Ishikawa (cell line): Measurements from ENCODE around the gene TARBP1.

Source experiments
- CEBPB ChIP-seq: IDR thresholded peaks from 2 replicates; pipeline ENCODE4 v1.6.1; 2012
- CREB1 ChIP-seq: IDR thresholded peaks from 2 replicates; pipeline ENCODE4 v1.6.1; 2012; ENCODE audit warnings: low read depth
- EGR1 ChIP-seq: IDR thresholded peaks from 2 replicates; pipeline ENCODE4 v1.6.1; 2012
- EP300 ChIP-seq: IDR thresholded peaks from 2 replicates; pipeline ENCODE4 v1.6.1; 2012; ENCODE audit warnings: borderline replicate concordance
- FOXM1 ChIP-seq: IDR thresholded peaks from 2 replicates; pipeline ENCODE4 v1.6.1; 2012; ENCODE audit warnings: low read depth, borderline replicate concordance
- NFIC ChIP-seq: IDR thresholded peaks from 2 replicates; pipeline ENCODE4 v1.6.1; 2012
- RAD21 ChIP-seq: IDR thresholded peaks from 2 replicates; pipeline ENCODE4 v1.6.1; 2012; ENCODE audit warnings: low read depth
- TAF1 ChIP-seq: IDR thresholded peaks from 2 replicates; pipeline ENCODE4 v1.6.1; 2012; ENCODE audit warnings: low read depth, mild to moderate bottlenecking
- TCF12 ChIP-seq: IDR thresholded peaks from 2 replicates; pipeline ENCODE4 v1.6.1; 2012; ENCODE audit warnings: low read depth
- TEAD4 ChIP-seq: IDR thresholded peaks from 2 replicates; pipeline ENCODE4 v1.6.1; 2012
- ZBTB7A ChIP-seq: IDR thresholded peaks from 2 replicates; pipeline ENCODE4 v1.6.1; 2012; ENCODE audit warnings: low read depth
- TF ChIP-seq, protein P1 (sequence below): IDR thresholded peaks from 2 replicates; pipeline ENCODE4 v1.6.1; 2012
- TF ChIP-seq, protein P2 (sequence below): IDR thresholded peaks from 2 replicates; pipeline ENCODE4 v1.6.1; 2012; ENCODE audit warnings: low read depth, mild to moderate bottlenecking
- TF ChIP-seq, protein P3 (sequence below): IDR thresholded peaks from 2 replicates; pipeline ENCODE4 v1.6.1; 2012

DNA sequence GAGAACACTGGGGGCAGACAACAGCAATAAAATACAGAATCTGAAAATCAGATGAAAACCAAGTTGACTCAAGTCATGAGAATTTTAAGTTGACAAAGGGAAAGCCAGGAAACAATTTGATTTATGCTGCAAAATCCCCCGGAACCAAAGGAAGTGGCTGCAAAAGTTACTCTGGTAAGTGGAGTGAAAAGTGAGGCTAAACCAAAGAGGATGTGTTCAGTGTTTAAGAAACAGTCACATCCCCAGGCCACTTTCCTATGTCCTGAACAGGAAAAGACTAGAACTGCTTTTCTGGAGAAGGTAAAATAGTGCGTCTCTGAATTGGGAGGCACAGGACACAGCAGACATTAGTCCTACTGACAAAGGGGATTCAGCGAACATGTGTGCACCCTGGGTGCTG, 5.9 kb downstream of the TARBP1 start:
- TF ChIP-seq NFIC (no peak), EP300 (no peak), FOXM1 (no peak), CEBPB (no peak), TAF1 (no peak), RAD21 (no peak), CREB1 (no peak), ZBTB7A (no peak), TEAD4 (no peak), TCF12 (no peak), EGR1 (no peak)
- TF ChIP-seq, protein P1, sequence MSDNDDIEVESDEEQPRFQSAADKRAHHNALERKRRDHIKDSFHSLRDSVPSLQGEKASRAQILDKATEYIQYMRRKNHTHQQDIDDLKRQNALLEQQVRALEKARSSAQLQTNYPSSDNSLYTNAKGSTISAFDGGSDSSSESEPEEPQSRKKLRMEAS = no peak
- TF ChIP-seq, protein P2, sequence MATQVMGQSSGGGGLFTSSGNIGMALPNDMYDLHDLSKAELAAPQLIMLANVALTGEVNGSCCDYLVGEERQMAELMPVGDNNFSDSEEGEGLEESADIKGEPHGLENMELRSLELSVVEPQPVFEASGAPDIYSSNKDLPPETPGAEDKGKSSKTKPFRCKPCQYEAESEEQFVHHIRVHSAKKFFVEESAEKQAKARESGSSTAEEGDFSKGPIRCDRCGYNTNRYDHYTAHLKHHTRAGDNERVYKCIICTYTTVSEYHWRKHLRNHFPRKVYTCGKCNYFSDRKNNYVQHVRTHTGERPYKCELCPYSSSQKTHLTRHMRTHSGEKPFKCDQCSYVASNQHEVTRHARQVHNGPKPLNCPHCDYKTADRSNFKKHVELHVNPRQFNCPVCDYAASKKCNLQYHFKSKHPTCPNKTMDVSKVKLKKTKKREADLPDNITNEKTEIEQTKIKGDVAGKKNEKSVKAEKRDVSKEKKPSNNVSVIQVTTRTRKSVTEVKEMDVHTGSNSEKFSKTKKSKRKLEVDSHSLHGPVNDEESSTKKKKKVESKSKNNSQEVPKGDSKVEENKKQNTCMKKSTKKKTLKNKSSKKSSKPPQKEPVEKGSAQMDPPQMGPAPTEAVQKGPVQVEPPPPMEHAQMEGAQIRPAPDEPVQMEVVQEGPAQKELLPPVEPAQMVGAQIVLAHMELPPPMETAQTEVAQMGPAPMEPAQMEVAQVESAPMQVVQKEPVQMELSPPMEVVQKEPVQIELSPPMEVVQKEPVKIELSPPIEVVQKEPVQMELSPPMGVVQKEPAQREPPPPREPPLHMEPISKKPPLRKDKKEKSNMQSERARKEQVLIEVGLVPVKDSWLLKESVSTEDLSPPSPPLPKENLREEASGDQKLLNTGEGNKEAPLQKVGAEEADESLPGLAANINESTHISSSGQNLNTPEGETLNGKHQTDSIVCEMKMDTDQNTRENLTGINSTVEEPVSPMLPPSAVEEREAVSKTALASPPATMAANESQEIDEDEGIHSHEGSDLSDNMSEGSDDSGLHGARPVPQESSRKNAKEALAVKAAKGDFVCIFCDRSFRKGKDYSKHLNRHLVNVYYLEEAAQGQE = no peak
- TF ChIP-seq, protein P3, sequence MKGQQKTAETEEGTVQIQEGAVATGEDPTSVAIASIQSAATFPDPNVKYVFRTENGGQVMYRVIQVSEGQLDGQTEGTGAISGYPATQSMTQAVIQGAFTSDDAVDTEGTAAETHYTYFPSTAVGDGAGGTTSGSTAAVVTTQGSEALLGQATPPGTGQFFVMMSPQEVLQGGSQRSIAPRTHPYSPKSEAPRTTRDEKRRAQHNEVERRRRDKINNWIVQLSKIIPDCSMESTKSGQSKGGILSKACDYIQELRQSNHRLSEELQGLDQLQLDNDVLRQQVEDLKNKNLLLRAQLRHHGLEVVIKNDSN = no peak
